ENCODE measurements around the gene ESAM. TPM values are rescaled to one million over a fixed set of nuclear protein-coding genes. Genes with fewer than 3 reads are reported as not detected.

Gene ESAM
- total RNA-seq, 1 experiment from 2014 or later, result 0.92 TPM

DNA sequence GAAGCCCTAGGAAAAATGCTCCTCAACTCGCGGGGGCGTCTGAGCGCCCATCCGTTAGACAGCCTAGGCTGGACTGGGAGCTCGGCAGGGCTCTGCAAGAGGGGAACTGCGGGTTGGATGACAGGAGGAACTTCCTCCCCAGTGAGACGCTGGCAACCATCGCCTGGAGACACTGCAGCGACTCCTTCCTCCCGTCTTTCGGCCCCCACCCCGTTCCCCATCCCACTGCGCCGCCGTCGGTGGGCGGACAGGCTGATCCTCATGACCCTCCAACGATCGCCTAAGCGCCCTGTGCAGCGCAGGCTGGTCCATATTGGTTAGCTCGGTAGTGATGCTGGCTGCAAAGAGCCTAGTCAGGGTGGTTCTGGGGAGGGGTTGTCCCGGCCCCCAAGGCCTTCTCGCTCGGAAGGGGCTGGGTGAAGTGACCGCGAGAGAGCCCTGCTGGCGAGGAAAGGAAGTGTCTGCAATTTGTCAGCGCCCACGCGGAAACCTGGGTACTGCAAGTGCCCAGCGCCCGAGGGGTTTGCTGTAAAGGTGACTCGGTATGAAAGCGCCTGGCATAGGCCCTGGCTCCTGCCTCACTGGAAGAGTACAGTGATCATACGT, 21.7 kb downstream of the ESAM start:
- no peak overlapping the region for H4K5ac ChIP-seq (ENCODE audit: insufficient read length, low read depth, low read length)
- peaks cover 14% of the 10 kb centered on the region for H3K23me2 ChIP-seq (ENCODE audit: insufficient read length, low read depth, low read length, poor library complexity, severe bottlenecking)
- H3K36me3 Mint-ChIP-seq (ENCODE audit: insufficient read depth in 1 of 3, low read depth in 3 of 3), result no peaks in the 10 kb centered on the region; a peak in 1 of 7 replicates
- H3K79me1 ChIP-seq (ENCODE audit: insufficient read depth, low read depth, low read length, poor library complexity, severe bottlenecking), result no peaks in the 10 kb centered on the region
- H3K27me3 ChIP-seq (ENCODE audit: insufficient read depth, low read length), result peaks cover 80% of the 10 kb centered on the region
- no peak overlapping the region for H3K18ac ChIP-seq (ENCODE audit: insufficient read length, low read depth, low read length)
- no peak overlapping the region for H3K56ac ChIP-seq (ENCODE audit: insufficient read length, low read depth, low read length)
- no peak overlapping the region for H2BK15ac ChIP-seq (ENCODE audit: low read depth, low read length)
- H2BK5ac ChIP-seq (ENCODE audit: insufficient read length, low read length), result no peak overlapping the region
- H4K20me1 ChIP-seq (ENCODE audit: control insufficient read depth, insufficient read depth, insufficient read length), result no peaks in the 10 kb centered on the region
- H3K79me2 ChIP-seq (ENCODE audit: insufficient read depth, low read length), result no peaks in the 10 kb centered on the region
- no peak overlapping the region for H4K8ac ChIP-seq (replicated peaks; ENCODE audit: insufficient read length, low read depth, low read length)
- no peak overlapping the region for H2BK120ac ChIP-seq (ENCODE audit: low read depth, low read length, poor library complexity, severe bottlenecking)
- no peak overlapping the region for H2BK12ac ChIP-seq (ENCODE audit: insufficient read length, low read depth, low read length)
- H3K4me2 ChIP-seq (ENCODE audit: insufficient read depth, insufficient read length, low read length), result peak overlapping the region; percentile 49
- H3T11ph ChIP-seq (ENCODE audit: low read length), result no peak overlapping the region
- DNase-seq, result peak; percentile 53
- H3K4ac ChIP-seq (ENCODE audit: low read depth, low read length), result no peak overlapping the region
- H2AFZ ChIP-seq (ENCODE audit: low read length), result no peak overlapping the region
- H2BK20ac ChIP-seq (ENCODE audit: low read depth, low read length, poor library complexity, severe bottlenecking), result no peak overlapping the region
- H3K9ac ChIP-seq (ENCODE audit: extremely low read depth, insufficient read length, low read length), result no peak overlapping the region
- H3K4me1 Mint-ChIP-seq, result peaks cover 25 to 27% of the 10 kb centered on the region in 2 experiments
- TF ChIP-seq, protein P1, sequence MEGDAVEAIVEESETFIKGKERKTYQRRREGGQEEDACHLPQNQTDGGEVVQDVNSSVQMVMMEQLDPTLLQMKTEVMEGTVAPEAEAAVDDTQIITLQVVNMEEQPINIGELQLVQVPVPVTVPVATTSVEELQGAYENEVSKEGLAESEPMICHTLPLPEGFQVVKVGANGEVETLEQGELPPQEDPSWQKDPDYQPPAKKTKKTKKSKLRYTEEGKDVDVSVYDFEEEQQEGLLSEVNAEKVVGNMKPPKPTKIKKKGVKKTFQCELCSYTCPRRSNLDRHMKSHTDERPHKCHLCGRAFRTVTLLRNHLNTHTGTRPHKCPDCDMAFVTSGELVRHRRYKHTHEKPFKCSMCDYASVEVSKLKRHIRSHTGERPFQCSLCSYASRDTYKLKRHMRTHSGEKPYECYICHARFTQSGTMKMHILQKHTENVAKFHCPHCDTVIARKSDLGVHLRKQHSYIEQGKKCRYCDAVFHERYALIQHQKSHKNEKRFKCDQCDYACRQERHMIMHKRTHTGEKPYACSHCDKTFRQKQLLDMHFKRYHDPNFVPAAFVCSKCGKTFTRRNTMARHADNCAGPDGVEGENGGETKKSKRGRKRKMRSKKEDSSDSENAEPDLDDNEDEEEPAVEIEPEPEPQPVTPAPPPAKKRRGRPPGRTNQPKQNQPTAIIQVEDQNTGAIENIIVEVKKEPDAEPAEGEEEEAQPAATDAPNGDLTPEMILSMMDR (conservative IDR thresholded peaks at IDR 0.05), result peak; percentile 47
- no peaks in the 10 kb centered on the region for H3K4me1 ChIP-seq (ENCODE audit: insufficient read depth, low read length)
- no peaks in the 10 kb centered on the region for H3K9me3 ChIP-seq (ENCODE audit: control insufficient read depth, low read depth, low read length)
- H3K14ac ChIP-seq (ENCODE audit: insufficient read depth, low read length), result no peak overlapping the region
- WGBS (ENCODE audit: extremely low coverage, insufficient read length, low lambda C conversion rate), result no CpG with 5 or more reads among the region's 37 CpGs
- no peak overlapping the region for H3K27ac Mint-ChIP-seq
- no peak overlapping the region for H4K91ac ChIP-seq (ENCODE audit: insufficient read length, low read depth, low read length)
- H3K4me3 Mint-ChIP-seq, result peak overlapping the region; percentile 73 to 80
- H3K23ac ChIP-seq (ENCODE audit: insufficient read length, low read depth, low read length), result no peak overlapping the region
- no peaks in the 10 kb centered on the region; a peak in 1 of 5 replicates for H3K9me3 Mint-ChIP-seq
- no peak overlapping the region for H2AK5ac ChIP-seq (ENCODE audit: insufficient read length, low read length)
- H3K27me3 Mint-ChIP-seq (ENCODE audit: low read depth), result peaks cover 94% of the 10 kb centered on the region
- H3K27ac ChIP-seq (ENCODE audit: insufficient read length, low read depth, low read length), result no peak overlapping the region

Measured in H9 (cell line).